Measurements from ENCODE around the gene NCOA7.

NCOA7 gene

GRCh38 chr6:125836466-125836865, 45.7 kb downstream of the NCOA7 start:
- Histone ChIP-seq H3K9me2 (ENCODE audit: low read depth, low read length) (no peaks in the 10 kb centered on the region), H3K4me2 (ENCODE audit: low read length) (no peak overlapping the region), H2AFZ (ENCODE audit: low read length) (no peak overlapping the region), H3K79me2 (ENCODE audit: insufficient read depth, low read length) (peaks cover 32% of the 10 kb centered on the region; the same call in 1 of the 2 replicates), H3K9me3 (ENCODE audit: low read length) (no peaks in the 10 kb centered on the region), H3F3A (ENCODE audit: insufficient read depth, low read length) (no peaks in the 10 kb centered on the region), H3K9ac (ENCODE audit: low read length) (no peak overlapping the region), H3K36me3 (ENCODE audit: insufficient read depth, low read length) (no peaks in the 10 kb centered on the region; the same call in 1 of the 2 replicates), H4K20me1 (ENCODE audit: insufficient read depth, low read length) (no peaks in the 10 kb centered on the region), H3K4me3 (ENCODE audit: low read depth, low read length, poor library complexity, severe bottlenecking) (no peak overlapping the region), H3K4me1 (ENCODE audit: insufficient read depth, low read length, severe bottlenecking) (peaks cover 32% of the 10 kb centered on the region), H3K27me3 (ENCODE audit: insufficient read depth, low read length) (no peaks in the 10 kb centered on the region), H3K27ac (ENCODE audit: low read depth, low read length, poor library complexity, severe bottlenecking) (no peak overlapping the region)
- no peak for TF ChIP-seq CTCF (IDR thresholded peaks at IDR 0.05; ENCODE audit: low read length)
- TF ChIP-seq EZH2 (IDR thresholded peaks at IDR 0.05; ENCODE audit: borderline replicate concordance, low read length): no peak

GRCh38 chr6:125839471-125839870, 48.7 kb downstream of the NCOA7 start:
- H3K27me3 ChIP-seq (ENCODE audit: insufficient read depth, low read length): no peaks in the 10 kb centered on the region
- H3K4me2 ChIP-seq (ENCODE audit: low read length): no peak overlapping the region
- no peak overlapping the region for H2AFZ ChIP-seq (ENCODE audit: low read length)
- no peaks in the 10 kb centered on the region for H4K20me1 ChIP-seq (ENCODE audit: insufficient read depth, low read length)
- H3F3A ChIP-seq (ENCODE audit: insufficient read depth, low read length): no peaks in the 10 kb centered on the region
- no peak overlapping the region for H3K27ac ChIP-seq (ENCODE audit: low read depth, low read length, poor library complexity, severe bottlenecking)
- no peaks in the 10 kb centered on the region for H3K9me2 ChIP-seq (ENCODE audit: low read depth, low read length)
- TF ChIP-seq CTCF (IDR thresholded peaks at IDR 0.05; ENCODE audit: low read length): no peak
- TF ChIP-seq EZH2 (IDR thresholded peaks at IDR 0.05; ENCODE audit: borderline replicate concordance, low read length): no peak
- H3K36me3 ChIP-seq (ENCODE audit: insufficient read depth, low read length): no peaks in the 10 kb centered on the region; the same call in 1 of the 2 replicates
- H3K79me2 ChIP-seq (ENCODE audit: insufficient read depth, low read length): peaks cover 36% of the 10 kb centered on the region; the same call in 1 of the 2 replicates
- peaks cover 18% of the 10 kb centered on the region for H3K4me1 ChIP-seq (ENCODE audit: insufficient read depth, low read length, severe bottlenecking)
- H3K9me3 ChIP-seq (ENCODE audit: low read length): no peaks in the 10 kb centered on the region
- H3K4me3 ChIP-seq (ENCODE audit: low read depth, low read length, poor library complexity, severe bottlenecking): no peak overlapping the region
- no peak overlapping the region for H3K9ac ChIP-seq (ENCODE audit: low read length)

DNA sequence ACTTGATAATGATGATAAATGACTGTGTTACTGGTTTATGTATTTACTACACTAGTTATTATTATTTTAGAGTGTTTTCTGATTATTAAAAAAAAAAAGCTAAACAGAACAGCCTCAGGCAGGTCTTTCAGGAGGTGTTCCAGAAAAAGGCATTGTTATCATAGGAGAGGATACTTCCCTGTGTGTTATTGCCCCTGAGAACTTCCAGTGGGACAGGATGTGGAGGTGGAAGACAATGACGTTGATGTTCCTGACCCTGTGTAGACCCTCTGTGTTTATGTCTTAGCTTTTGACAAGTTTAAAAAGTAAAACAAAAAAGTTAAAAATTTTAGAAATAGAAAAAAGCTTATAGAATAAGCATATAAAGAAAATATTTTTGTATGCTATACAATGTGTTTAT, 49.1 kb downstream of the NCOA7 start:
- Histone ChIP-seq H3K9me3 (ENCODE audit: low read length) (no peaks in the 10 kb centered on the region), H3K9me2 (ENCODE audit: low read depth, low read length) (no peaks in the 10 kb centered on the region), H3K27ac (ENCODE audit: low read depth, low read length, poor library complexity, severe bottlenecking) (no peak overlapping the region), H2AFZ (ENCODE audit: low read length) (no peak overlapping the region), H3K4me1 (ENCODE audit: insufficient read depth, low read length, severe bottlenecking) (peaks cover 15% of the 10 kb centered on the region), H3K79me2 (ENCODE audit: insufficient read depth, low read length) (peaks cover 37% of the 10 kb centered on the region; the same call in 1 of the 2 replicates), H3K9ac (ENCODE audit: low read length) (no peak overlapping the region), H3K4me2 (ENCODE audit: low read length) (no peak overlapping the region), H3K27me3 (ENCODE audit: insufficient read depth, low read length) (no peaks in the 10 kb centered on the region), H3F3A (ENCODE audit: insufficient read depth, low read length) (no peaks in the 10 kb centered on the region), H4K20me1 (ENCODE audit: insufficient read depth, low read length) (no peaks in the 10 kb centered on the region), H3K4me3 (ENCODE audit: low read depth, low read length, poor library complexity, severe bottlenecking) (no peak overlapping the region), H3K36me3 (ENCODE audit: insufficient read depth, low read length) (no peaks in the 10 kb centered on the region; the same call in 1 of the 2 replicates)
- TF ChIP-seq EZH2 (IDR thresholded peaks at IDR 0.05; ENCODE audit: borderline replicate concordance, low read length) (no peak), CTCF (IDR thresholded peaks at IDR 0.05; ENCODE audit: low read length) (no peak)
